Lower leg skin (tissue), 3 donors: ENCODE measurements around the gene HS6ST3.

Experiments
- POLR2A ChIP-seq, 2 donors: fragments of 450-650 bp; IDR thresholded peaks; one replicate each; pipeline ENCODE4 v1.6.1; 2016 to 2017; ENCODE audit warnings: antibody characterized with exemption in 2 of 2, mild to moderate bottlenecking in 1 of 2, moderate library complexity in 1 of 2
- TF ChIP-seq, protein P1 (sequence below), 3 donors: fragments of 450-650 bp; IDR thresholded peaks; one replicate each; pipeline ENCODE4 v1.5.1; 2016; ENCODE audit warnings: antibody characterized with exemption in 3 of 3, mild to moderate bottlenecking in 3 of 3, moderate library complexity in 2 of 3

GRCh38 chr13:96835546-96835945 is 745.6 kb downstream of the HS6ST3 start:
- TF ChIP-seq, protein P1, sequence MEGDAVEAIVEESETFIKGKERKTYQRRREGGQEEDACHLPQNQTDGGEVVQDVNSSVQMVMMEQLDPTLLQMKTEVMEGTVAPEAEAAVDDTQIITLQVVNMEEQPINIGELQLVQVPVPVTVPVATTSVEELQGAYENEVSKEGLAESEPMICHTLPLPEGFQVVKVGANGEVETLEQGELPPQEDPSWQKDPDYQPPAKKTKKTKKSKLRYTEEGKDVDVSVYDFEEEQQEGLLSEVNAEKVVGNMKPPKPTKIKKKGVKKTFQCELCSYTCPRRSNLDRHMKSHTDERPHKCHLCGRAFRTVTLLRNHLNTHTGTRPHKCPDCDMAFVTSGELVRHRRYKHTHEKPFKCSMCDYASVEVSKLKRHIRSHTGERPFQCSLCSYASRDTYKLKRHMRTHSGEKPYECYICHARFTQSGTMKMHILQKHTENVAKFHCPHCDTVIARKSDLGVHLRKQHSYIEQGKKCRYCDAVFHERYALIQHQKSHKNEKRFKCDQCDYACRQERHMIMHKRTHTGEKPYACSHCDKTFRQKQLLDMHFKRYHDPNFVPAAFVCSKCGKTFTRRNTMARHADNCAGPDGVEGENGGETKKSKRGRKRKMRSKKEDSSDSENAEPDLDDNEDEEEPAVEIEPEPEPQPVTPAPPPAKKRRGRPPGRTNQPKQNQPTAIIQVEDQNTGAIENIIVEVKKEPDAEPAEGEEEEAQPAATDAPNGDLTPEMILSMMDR (IDR thresholded peaks at IDR 0.05), result no peak
- no peak for TF ChIP-seq POLR2A (IDR thresholded peaks at IDR 0.05)
